NCI-H2196 (cell line): ENCODE results near the gene PRR35.
A peak's percentile ranks its signal among the peaks of the same experiment; 100 is the strongest.

Experiments used
- DNase-seq: peaks from one replicate; lab custom pipeline; 2025; ENCODE audit not compliant: unreplicated experiment; lab: John Stamatoyannopoulos, UW

PRR35 gene

DNA sequence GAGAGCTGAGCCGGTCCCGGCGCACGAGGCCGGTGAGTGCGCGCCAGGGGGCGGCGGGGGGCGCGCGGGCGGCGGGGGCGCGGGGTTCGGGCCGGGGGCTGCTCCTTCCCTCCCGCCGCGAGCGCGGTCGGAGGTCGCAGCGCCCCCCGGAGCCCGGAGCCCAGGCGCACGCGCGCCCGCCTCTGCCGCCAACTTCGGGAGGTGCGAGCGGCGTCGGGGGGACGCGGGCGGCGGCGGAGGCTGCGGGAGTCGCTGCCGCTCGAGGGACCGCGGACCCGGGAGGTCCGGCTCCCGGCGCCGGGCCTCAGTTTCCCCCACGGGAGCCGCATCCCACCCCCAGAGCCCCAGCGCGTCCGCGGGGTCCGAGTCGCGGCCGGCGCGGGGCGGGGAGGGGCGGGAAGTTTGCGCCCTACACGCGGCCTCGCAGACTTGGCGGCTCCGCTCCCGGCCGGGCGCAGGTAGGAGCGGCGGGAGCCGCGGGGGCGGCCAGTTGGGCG is at the start of gene PRR35:
Gene PRR35 (plus strand): TSS at position 191 of the 497 bp plus-strand sequence. CDS start 2,901 bp downstream, outside the sequence.
- no peak for DNase-seq

DNA sequence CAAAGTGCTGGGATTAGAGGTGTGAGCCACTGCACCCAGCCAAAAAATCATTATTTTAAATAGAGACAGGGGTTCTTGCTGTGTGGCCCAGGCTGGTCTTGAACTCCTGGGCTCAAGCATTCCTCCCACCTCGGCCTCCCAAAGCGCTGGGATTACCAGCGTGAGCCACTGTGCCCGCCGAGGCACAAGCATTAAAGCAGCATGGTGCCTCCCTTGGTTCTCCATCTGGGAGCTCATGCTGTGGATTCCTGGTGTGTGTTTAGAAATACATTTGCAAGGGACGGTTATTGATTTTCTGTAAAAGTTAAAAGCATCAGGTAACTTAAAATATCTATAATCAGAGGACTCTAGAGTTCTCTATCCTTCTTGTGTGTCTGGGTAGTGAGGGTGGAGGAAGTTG is 47.4 kb upstream of the PRR35 start:
- DNase-seq = no peak

DNA sequence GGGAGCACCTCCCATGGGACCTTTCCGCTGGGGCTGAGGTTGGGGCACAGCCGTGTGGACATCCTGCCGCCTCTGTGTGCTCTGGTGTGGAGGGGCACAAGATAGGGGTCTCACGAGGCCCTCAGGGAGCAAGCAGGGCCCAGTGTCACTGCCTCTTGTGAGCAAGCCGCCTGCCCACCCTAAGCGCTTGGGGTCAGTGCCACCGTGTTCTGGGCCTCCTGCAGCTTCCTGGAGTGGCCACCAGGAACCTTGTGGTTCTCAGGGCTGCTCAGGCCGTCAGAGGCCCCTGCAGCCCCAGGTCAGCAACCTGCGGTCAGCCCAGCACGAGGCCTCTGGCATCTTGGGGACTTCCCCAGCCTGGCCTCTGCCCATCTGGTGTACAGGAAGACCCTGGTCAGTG is 46.2 kb upstream of the PRR35 start:
- DNase-seq = no peak

DNA sequence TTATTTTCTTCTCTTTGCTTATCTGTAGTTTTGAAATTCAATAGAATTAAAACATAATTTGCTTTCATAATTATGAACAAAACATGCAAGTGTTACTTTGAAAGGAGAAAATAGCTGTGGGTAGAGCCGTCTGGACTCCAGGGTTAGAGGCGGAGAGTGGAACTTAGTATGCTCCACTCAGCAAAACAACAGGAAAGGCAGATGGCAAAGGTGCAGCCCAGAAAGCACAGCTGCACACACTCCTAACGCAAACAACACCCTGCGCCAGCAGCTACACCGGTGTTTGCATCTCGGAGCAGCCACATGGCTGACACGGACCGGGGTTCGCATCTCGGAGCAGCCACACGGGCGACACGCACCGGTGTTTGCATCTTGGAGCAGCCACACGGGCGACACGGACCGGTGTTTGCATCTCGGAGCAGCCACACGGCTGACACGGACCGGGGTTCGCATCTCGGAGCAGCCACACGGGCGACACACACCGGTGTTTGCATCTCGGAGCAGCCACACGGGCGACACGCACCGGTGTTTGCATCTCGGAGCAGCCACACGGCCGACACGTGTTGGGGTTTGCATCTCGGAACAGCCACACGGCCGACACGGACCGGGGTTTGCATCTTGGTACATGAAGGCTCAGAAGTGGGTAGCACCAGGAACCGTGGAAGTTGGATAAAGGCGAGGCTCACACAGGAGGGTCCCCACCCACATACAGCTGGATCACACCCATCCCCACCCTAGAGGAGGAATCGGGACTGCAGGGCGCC is 44.8 kb upstream of the PRR35 start:
- DNase-seq = no peak

DNA sequence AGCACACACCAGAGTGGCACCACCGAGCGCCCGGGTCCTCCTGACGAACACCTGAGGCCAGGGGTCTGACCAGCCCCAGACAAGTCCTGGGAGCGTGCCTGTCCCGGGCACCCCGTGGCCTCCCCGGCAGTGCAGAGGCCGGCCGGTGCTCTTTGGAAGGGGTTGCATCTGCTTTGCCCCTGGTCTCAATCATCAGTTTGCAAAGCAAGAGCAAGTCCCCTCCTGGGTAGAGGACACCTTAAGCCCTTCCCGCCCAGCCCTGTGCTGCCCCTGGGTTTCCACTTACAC is 44.3 kb upstream of the PRR35 start:
- no peak for DNase-seq

DNA sequence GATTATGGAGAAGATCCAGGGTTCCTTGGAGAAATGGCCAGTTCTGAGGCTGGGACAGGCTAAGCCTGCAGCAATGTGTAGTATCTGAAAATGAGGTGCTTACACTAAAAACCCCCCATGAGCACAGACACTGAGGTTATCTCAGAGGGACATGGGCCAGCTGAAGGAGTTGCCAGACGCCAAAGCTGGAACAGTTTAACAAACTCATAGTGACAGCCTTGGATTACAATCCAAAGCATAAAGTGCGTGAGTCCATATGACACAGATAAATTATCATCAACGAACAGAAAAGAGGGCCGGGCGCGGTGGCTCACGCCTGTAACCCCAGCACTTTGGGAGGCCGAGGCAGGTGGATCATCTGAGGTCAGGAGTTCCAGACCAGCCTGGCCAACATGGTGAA is 43.9 kb upstream of the PRR35 start:
- no peak for DNase-seq

DNA sequence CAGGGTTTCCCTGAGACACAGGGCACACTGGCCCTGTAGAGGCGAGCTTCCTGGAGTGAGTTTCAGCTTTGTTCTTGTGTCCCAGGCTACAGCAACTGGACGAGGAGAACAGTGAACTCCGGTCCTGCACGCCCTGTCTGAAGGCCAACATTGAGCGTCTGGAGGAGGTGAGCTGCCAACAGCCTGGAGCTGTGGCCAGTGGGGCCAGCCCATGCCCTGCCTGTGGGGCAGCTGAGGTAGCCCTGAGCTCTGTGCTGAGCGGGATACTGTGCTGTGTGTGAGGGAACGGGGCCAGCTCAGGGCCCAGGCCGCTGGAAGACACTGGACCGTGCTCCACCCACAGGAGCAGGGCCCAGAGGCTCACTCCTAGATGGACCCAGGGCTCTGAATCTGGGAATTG is 41.3 kb upstream of the PRR35 start:
- DNase-seq = no peak

DNA sequence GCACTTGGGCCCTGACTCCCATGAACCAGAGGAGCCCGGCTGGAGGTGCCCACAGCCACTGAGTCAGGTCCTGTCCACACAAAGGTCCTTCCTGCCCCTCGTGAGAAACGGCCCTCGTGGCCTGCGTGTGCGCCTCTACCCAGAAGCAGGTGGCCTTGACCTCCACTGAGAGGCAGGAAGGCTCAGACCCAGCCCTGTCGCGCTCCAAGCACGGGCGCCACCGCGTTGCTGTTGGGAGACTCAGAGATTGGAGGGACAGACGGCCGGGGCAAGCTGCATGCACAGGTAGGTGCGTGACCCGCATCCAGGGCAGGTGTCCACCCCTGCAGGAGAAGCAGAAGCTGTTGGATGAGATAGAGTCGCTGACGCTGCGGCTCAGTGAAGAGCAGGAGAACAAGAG is 40.8 kb upstream of the PRR35 start:
- no peak for DNase-seq

DNA sequence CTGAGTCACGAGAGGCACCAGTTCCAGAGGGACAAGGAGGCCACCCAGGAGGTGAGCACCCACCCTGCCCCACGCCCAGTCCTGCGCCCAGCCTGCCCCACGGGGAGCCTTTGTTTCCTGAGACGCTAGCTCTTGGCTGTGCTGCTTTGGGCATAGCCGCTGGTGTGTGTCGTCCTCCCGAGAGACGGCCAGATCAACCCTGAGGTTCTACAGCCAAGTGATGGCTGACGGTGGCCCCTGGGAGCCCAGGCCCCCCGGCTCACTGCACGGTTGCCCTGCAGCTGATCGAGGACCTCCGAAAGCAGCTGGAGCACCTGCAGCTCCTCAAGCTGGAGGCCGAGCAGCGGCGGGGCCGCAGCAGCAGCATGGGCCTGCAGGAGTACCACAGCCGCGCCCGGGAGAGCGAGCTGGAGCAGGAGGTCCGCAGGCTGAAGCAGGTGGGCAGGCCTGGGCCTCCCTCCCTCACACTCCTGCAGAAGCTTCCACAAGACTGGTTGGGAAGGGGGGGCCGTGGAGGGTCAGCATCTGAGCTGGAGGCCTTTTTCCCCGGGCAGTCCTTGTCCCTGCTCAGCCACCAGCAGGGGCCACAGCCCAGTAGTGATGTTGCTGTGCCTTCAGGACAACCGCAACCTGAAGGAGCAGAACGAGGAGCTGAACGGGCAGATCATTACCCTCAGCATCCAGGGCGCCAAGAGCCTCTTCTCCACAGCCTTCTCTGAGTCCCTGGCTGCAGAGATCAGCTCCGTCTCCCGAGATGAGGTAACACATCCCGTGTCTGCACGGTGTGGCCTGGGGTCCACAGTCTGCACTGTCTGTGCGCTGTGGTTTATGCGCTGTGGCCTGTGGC is 40.1 kb upstream of the PRR35 start:
- DNase-seq = no peak

DNA sequence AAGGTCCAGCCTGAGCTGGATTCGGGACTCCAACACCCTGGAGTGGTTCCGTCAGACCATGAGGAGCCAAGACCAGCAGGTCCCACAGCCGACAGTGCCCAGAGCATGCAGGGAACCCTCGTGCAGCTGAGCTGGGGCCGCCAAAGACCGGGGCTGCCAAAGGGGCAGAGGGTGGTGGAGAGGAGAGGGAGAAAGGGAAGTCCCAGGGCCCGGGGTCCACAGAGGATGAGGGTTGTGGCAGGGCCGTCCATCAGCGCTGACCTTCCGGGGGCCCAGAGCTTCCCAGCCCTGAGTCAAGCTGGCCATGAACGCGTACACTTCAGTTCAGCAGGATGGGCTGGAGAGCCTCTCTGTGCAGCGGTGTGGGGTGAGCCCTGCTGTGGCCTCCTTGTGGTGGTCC is 39.3 kb upstream of the PRR35 start:
- DNase-seq = no peak

DNA sequence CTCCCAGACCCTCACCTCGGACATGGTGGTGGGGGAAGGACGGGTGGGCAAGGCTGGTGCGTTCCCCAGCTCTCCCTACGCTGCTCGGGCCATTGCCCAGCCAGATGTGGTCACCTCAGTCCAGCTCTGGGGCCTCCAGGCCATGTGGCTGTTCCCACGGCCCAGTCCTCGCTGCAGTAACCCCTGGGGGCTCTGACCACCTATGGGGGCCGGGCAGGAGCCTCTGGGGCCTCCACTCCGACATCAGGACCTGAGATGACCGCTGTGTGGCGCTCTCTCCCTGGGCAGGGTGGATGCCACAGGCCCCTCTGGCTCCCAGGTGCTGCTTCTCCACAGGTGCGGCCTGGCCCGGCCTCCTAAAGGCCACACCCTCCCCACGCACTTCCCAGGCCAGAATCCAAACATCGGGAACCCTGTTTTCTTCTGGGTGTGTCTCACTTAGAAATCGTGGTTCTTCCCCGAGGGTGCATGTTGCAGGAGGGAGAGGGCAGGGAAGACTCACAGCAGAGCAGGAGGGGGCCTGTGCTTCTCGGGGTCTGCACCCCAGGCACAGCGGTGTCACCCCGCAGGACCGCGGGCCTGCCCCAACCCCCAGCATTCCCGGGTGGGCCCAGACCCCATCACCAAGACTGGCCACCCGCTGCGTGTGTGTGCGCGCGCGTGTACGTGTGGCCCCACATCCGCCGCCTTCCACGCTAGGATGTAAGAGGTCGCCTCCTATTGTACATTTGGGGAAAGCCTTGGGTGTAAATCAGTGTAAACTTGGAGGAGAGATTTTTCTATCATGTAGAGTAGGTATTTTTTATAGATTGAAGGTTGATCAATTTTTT is 38.6 kb upstream of the PRR35 start:
- no peak for DNase-seq

DNA sequence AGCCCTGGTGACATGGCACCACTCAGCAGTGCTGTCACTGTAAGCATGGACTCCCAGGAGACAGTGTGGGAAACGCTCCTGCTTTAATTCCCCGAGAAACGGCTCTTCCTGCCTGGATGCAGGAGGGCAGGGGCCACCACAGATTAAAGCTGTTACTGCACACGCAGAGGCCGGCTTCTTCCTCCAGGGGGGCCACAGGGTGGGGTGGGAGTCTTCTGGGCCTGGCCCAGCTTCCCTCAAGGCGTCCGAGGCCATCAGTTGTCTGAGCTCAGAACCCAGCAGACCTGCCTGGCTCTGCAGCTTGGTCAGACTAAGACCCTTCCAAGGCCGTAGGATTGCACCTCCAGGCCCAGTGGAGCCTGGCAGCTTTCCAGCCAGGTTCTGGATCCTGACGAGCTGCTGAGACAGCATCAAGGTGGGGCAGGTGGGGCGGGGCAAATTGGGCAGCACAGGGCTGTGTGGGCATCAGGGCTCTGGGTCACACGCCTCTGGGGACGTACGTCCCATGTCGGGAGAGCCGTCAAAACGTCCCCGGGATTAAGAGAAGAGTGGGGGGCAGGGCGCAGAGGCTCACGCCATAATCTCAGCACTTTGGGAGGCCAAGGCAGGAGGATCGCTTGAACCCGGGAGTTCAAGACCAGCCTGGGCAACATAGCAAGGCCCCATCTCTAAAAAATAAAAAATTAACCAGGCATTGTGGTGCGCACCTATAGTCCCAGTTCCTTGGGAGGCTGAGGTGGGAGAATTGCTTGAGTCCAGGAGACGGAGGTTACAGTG is 37.7 kb upstream of the PRR35 start:
- no peak for DNase-seq

DNA sequence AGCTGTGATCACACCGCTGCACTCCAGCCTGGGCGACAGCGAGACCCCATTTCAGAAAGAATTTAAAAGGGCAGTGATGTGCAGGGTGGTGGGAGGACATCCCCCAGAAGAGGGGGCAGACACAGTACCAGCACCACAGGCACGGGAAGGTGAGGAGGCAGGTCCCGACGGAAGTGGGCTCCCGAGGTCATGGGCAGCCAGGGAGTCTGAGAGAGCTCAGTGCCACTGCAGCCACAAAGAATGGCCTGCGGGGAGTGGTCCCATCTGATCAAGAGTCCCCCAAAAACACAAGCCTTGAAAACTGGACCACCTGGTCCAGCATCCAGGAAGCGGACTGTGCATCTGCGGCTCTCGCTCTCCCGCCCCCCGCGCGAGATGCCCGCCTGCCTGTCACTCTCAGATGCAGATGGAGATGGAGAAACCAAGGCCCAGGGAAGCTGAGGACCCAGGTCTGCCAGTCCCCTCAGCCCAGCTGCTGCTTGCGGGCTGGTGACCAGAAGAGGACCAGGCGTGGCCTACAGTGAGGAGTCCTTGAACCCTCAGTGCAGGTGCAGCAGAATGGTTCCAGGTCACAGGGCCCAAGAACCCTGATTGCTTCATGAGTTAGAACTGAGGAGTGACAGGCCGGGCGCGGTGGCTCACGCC is 37.0 kb upstream of the PRR35 start:
- no peak for DNase-seq

DNA sequence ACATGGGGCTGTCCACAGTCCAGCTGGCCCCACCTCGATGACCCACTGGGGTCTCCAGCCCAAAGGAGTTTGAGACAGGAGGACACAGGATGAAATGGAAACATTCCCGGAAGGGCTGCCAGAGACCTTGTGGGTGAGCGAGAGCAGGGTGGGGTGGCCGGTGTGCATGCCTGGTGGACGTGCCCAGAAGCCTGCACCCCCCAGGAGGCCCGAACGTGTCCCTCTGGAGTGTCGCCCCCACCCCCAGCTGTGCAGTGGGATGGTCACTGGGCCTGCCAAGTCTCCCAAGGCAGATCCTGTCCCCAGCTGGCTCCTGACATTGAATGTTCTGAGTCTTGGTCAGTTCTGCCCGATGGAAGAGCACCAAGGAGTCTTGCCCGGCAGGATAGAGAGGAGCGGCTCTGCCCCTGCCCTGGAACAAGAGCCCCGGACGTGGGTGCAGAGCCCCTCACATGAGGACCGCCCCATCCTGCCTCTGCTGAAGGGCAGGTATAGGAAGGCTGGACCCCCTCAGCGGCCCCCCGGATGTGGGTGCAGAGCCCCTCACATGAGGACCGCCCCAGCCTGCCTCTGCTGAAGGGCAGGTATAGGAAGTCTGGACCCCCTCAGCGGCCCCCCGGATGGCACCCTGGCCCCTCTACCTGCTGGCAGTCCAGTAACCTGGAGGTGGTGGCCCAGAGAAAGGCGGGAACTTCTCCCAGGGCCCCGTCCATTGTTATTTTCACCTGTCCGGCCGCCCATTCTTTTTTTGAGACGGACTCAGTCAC is 35.7 kb upstream of the PRR35 start:
- no peak for DNase-seq

DNA sequence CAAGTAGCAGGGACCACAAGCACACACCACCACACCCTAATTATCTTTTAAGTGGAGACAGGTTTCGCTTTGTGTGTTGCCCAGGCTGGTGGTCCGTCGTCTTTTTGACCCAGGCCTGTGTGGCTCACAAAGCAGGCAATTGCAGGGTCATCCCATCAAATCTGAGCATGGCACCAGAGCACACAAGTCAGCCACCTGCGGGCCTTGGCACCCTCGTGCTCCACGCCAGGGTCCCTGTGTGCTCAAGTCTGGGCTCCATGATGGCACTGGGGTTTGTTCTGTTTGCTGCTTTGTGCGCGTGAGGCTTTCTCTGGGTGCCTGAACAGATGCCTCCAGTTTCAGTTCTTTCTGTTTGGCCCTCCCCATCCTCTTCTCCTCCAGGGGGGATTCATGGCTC is 35.1 kb upstream of the PRR35 start:
- DNase-seq = no peak

DNA sequence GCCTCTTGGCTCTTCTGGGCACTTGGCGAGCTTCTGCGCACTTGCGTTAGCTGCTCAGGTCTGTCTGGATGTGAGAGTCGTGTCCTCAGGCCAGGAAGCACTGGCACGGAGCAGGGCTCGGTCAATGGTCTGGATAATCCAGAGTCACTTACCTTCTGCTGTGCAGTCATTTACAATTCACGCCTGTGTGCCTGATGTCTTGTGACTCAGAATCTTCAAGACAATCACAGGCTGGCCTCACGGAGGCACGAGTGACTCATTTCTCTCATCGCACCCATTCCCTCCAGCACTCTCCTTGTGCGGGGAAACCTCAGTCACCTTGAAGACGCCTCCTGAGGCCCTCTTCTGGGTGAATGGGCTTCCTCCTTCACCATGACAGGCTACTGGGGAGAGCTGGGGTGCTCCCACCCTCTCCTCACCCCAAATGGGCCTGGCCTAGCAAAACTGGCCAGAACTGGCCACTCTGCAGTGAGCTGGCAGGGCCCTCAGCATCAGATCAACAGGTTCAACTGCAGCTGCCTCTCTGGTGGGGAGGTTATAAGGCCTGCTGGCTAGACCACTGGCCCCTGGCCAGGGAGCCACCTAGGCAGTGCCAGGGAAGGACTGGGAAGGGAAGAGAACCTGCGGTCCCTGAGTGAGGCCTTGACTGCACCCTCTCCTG is 34.5 kb upstream of the PRR35 start:
- DNase-seq = peak; percentile 43

DNA sequence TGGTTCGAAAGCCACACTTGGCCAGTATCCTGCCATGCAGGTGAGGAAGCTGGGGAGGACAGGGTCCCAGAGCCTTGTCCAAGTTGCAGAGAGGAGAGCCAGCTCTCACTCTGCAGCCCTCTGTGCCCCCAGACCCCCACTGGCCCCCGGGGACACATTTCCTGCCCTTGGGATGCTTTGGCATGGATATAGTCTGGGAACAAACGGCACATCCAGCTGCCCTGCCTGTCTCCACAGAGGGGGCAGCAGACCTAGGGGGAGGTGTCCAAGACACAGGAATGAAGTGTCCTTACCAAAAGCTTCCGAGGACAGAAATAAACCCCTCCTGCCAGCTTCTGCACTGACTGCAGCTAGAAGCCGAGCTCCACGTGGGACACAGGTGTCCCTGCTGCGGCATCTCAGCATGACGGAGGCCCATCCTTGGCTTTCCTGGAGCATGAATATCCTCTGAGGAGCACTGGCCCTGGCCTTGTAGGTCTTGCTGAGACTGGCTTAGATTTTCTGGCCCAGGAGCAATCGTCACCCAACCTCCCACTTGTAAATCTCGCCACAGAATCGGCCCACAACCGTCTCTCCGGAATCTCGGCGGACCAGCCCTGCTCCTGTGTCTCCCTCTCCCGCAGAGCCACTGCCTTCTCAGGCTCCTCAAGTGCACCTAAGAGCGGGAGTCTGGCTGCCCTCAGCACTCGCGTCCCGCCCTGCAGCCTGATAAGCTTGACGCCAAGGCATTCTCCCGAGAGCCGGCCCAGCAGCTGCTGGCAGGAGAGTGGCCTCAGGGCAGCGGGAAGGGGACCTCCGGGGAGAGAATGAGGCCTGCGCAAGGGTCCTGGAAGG is 33.8 kb upstream of the PRR35 start:
- DNase-seq = no peak
